Right lobe of liver (tissue), 6 donors: Measurements from ENCODE around the gene CDIPT. TPM values are rescaled to one million over a fixed set of nuclear protein-coding genes. Genes with fewer than 3 reads are reported as not detected.
A peak's percentile ranks its signal among the peaks of the same experiment; 100 is the strongest.

Experiments
- ATAC-seq, 4 donors: fragments of 200-7000 bp; cut with Tn5 transposase; one replicate each; pipeline ENCODE4 v1.9.1; 2020; ENCODE audit warnings: mild to moderate bottlenecking in 4 of 4, moderate library complexity in 4 of 4
- DNase-seq, 3 donors: peaks; one replicate each; pipeline ENCODE4 v3.0.0-alpha.2; 2020
- H3K27ac ChIP-seq, 3 donors: fragments of 200-600 bp; one replicate each; pipeline ENCODE4 v1.8.0; 2022
- H3K27me3 ChIP-seq, 2 donors: fragments of 200-600 bp; one replicate each; pipeline ENCODE4 v1.8.0; 2022
- H3K36me3 ChIP-seq, 4 donors: fragments of 200-600 bp; sonication (generic) in 1 of 4; one replicate each; pipeline versions ENCODE4 v1.5.1 to v1.8.0; 2017 to 2022; ENCODE audit warnings: control low read depth in 1 of 4
- H3K4me1 ChIP-seq, 4 donors: fragments of 200-600 bp; sonication (generic) in 1 of 4; one replicate each; pipeline versions ENCODE4 v1.5.1 to v1.8.0; 2017 to 2022; ENCODE audit warnings: control low read depth in 1 of 4
- H3K4me3 ChIP-seq, 3 donors: fragments of 200-600 bp; one replicate each; pipeline ENCODE4 v1.8.0; 2022
- H3K9me3 ChIP-seq, 4 donors: fragments of 200-600 bp; sonication (generic) in 1 of 4; one replicate each; pipeline versions ENCODE4 v1.5.1 to v1.8.0; 2017 to 2022; ENCODE audit warnings: control low read depth in 1 of 4
- CTCF ChIP-seq, 4 donors: fragments of 200-600 bp in 3 of 4; fragments of 450-650 bp in 1 of 4; IDR thresholded peaks; one replicate each; pipeline versions ENCODE4 v1.5.1 to v1.8.0; 2016 to 2022; ENCODE audit warnings: antibody characterized with exemption in 4 of 4, mild to moderate bottlenecking in 2 of 4
- POLR2A ChIP-seq: fragments of 450-650 bp; IDR thresholded peaks from one replicate; pipeline ENCODE4 v1.6.1; 2017; ENCODE audit warnings: antibody characterized with exemption, mild to moderate bottlenecking
- WGBS: methylation state at CpG from one replicate; pipeline ENCODE4 v1.1.6; 2018; ENCODE audit warnings: low coverage, low lambda C conversion rate; ENCODE audit not compliant: insufficient coverage; ENCODE audit errors: missing lambda C conversion rate; 5-methylcytosine and 5-hydroxymethylcytosine counted together
- intact Hi-C, 2 donors: fragments of 100-400 bp; cut with DNase I; formaldehyde crosslinking; loops; one replicate each; pipeline versions ENCODE4 v1.11.2 to v1.14.1; 2022
- total RNA-seq, 6 experiments: library from RNA; depleted of rRNA in 2 of 6; stranded (reverse); fragments of >200 nt in 2 of 6; fragmentation: NEBNext Ultra II Directional in 3 of 6; extraction: Animal tissue kit (Norgen Biotek cat#: 25700) in 3 of 6; gene quantifications; one replicate each; pipeline versions ENCODE4 v1.1.0 to v1.2.4, GENCODE V29; 2016 to 2023
- donor health status: DM: no; HTN: yes; CAD: no.
- donor health status: DM: no; HTN: no; CAD: no.
- donor health status: DM: no; HTN: no; CAD: no.
- donor health status: DM: no; HTN: yes; CAD: no.
- donor health status: DM: no; HTN: yes; CAD: no.

CDIPT gene
- total RNA-seq, 6 experiments from 2014 or later: 35.1 to 96.6 (median 58.2) TPM

- Histone ChIP-seq H3K9me3 (no peaks in the 10 kb centered on the region), H3K4me1 (no peaks in the 10 kb centered on the region), H3K27ac (no peak overlapping the region), H3K4me3 (no peak overlapping the region), H3K27me3 (no peaks in the 10 kb centered on the region), H3K36me3 (peaks cover 0 to 56% (median 27%) of the 10 kb centered on the region in 4 donors)
- no peak for ATAC-seq
- no peak for DNase-seq
- TF ChIP-seq POLR2A (no peak), CTCF (IDR thresholded peaks at IDR 0.05) (no peak)
- intact Hi-C loops: no loop called here
- 91% methylated on average over 5 of the region's 10 CpGs for WGBS
Measured at GRCh38 chr16:29840240-29840639, 22.8 kb downstream of the CDIPT start.

- intact Hi-C loops: no loop called here
- Histone ChIP-seq H3K36me3 (peaks cover 0 to 59% (median 28%) of the 10 kb centered on the region in 4 donors), H3K9me3 (no peaks in the 10 kb centered on the region), H3K27ac (no peak overlapping the region), H3K27me3 (no peaks in the 10 kb centered on the region), H3K4me3 (no peak overlapping the region), H3K4me1 (no peaks in the 10 kb centered on the region)
- 93% methylated on average over 3 of the region's 6 CpGs for WGBS
- no peak for TF ChIP-seq CTCF (IDR thresholded peaks at IDR 0.05)
- no peak for TF ChIP-seq POLR2A
- ATAC-seq (no peak), DNase-seq (no peak)
Measured at GRCh38 chr16:29839822-29840221, 23.2 kb downstream of the CDIPT start.

- Histone ChIP-seq H3K4me1 (no peaks in the 10 kb centered on the region), H3K9me3 (no peaks in the 10 kb centered on the region), H3K27ac (no peak overlapping the region), H3K36me3 (peaks cover 9 to 73% (median 36%) of the 10 kb centered on the region in 4 donors), H3K27me3 (no peaks in the 10 kb centered on the region), H3K4me3 (no peak overlapping the region)
- intact Hi-C loops: no loop called here
- TF ChIP-seq POLR2A (no peak), CTCF (IDR thresholded peaks at IDR 0.05) (no peak)
- ATAC-seq: no peak
- 98% methylated on average over 5 of the region's 5 CpGs for WGBS
- DNase-seq: no peak
Measured at GRCh38 chr16:29837841-29838240, 25.2 kb downstream of the CDIPT start.

GRCh38 chr16:29836623-29837022 is 26.4 kb downstream of the CDIPT start:
- peaks cover 0 to under 1% (median 0%) of the 10 kb centered on the region in 4 donors for H3K4me1 ChIP-seq
- ATAC-seq: peak in 1 of 4 donors; percentile 8
- H3K9me3 ChIP-seq: no peaks in the 10 kb centered on the region
- intact Hi-C loops: no loop called here
- peaks cover 9 to 69% (median 35%) of the 10 kb centered on the region in 4 donors for H3K36me3 ChIP-seq
- H3K27ac ChIP-seq: no peak overlapping the region
- no peak for TF ChIP-seq CTCF (IDR thresholded peaks at IDR 0.05)
- WGBS: 100% methylated on average over 1 of the region's 15 CpGs
- no peaks in the 10 kb centered on the region for H3K27me3 ChIP-seq
- no peak for DNase-seq
- H3K4me3 ChIP-seq: no peak overlapping the region

- peaks cover 9 to 66% (median 36%) of the 10 kb centered on the region in 4 donors for H3K36me3 ChIP-seq
- intact Hi-C loops: no loop called here
- DNase-seq (no peak), ATAC-seq (no peak)
- 90% methylated on average over 7 of the region's 7 CpGs for WGBS
- peaks cover 0 to 8% (median 1%) of the 10 kb centered on the region in 4 donors for H3K4me1 ChIP-seq
- H3K27me3 ChIP-seq: no peaks in the 10 kb centered on the region
- H3K4me3 ChIP-seq: no peak overlapping the region
- no peaks in the 10 kb centered on the region for H3K9me3 ChIP-seq
- H3K27ac ChIP-seq: no peak overlapping the region
- no peak for TF ChIP-seq POLR2A
- no peak for TF ChIP-seq CTCF (IDR thresholded peaks at IDR 0.05)
Measured at GRCh38 chr16:29835926-29836325, 27.1 kb downstream of the CDIPT start.
